Mucosa of rectum (tissue), 2 donors: Measurements from ENCODE around the gene ZC3H15.
"Not testable (repeated sequence)": the region's sequence is repeated elsewhere in the genome, so short reads cannot be mapped to it uniquely, and the experiment has no call there.

Experiments
- H3K27ac ChIP-seq, 2 donors: one replicate each; pipeline ENCODE4 v1.7.0; 2013; ENCODE audit warnings: inconsistent platforms in 2 of 2, low read depth in 2 of 2, low read length in 2 of 2
- H3K27me3 ChIP-seq, 2 donors: one replicate each; pipeline ENCODE4 v1.7.0; 2013; ENCODE audit warnings: low read length in 2 of 2; ENCODE audit not compliant: control insufficient read depth in 2 of 2, insufficient read depth in 2 of 2
- H3K36me3 ChIP-seq, 2 donors: one replicate each; pipeline ENCODE4 v1.7.0; 2013; ENCODE audit warnings: low read length in 2 of 2; ENCODE audit not compliant: control insufficient read depth in 2 of 2, insufficient read depth in 2 of 2
- H3K4me1 ChIP-seq, 2 donors: one replicate each; pipeline ENCODE4 v1.7.0; 2013; ENCODE audit warnings: low read length in 2 of 2, mild to moderate bottlenecking in 1 of 2; ENCODE audit not compliant: control insufficient read depth in 2 of 2, insufficient read depth in 2 of 2
- H3K4me3 ChIP-seq, 2 donors: one replicate each; pipeline ENCODE4 v1.7.0; 2013; ENCODE audit warnings: low read length in 2 of 2
- H3K9ac ChIP-seq, 2 donors: one replicate each; pipeline ENCODE4 v1.7.0; 2013; ENCODE audit warnings: low read length in 2 of 2, low read depth in 1 of 2, mild to moderate bottlenecking in 1 of 2
- H3K9me3 ChIP-seq, 2 donors: one replicate each; pipeline ENCODE4 v1.7.0; 2013; ENCODE audit warnings: low read length in 2 of 2; ENCODE audit not compliant: control insufficient read depth in 2 of 2
- donor health status: healthy.
- donor health status: Normal muscosa, but diverticular disease.

ZC3H15 gene

DNA sequence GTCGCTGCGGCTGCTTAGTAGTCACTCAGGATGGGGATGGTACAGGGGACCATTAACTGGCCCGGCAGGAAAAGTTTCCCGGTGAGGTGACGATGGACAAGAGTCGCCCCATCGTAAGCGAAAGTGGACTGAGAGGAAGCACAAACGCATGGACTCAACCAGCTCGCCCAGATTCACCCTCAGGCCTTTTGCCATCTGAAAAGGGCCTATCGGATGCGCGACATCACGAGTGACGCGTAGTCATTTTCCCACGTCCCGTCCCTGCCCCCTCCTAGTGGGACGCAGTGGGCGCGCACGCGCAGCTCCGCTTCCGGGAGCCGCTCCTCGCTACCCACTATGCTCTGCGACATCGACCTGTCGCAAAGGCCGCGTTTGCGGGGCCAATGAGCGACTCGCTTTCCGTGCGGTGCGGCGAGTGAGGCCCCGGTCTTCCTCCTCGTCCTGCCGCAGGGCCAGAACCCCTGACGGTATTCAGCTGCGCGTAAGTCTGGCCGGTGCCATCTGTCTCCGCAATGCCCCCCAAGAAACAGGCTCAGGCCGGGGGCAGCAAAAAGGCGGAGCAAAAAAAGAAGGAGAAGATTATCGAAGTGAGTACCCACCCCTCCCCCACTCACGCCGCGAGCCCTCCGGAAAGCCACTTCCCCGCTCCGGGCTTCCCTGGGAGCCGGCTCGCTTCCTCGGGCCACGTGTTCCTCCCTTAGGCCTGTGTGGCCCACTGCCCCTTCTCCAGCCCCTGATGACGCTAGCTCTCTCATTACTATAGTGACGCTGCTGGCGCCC is at the start of gene ZC3H15:
ZC3H15 (plus strand) TSS at position 390 of the 780 bp plus-strand sequence; CDS start at position 513, 123 bp downstream.
- no peaks in the 10 kb centered on the region for H3K36me3 ChIP-seq
- no peaks in the 10 kb centered on the region for H3K27me3 ChIP-seq
- peak within 1 kb of the TSS; percentile 89 to 96 for H3K27ac ChIP-seq
- H3K4me3 ChIP-seq: peak within 1 kb of the TSS; percentile 88 to 97
- peak within 1 kb of the TSS; percentile 92 to 93 for H3K9ac ChIP-seq
- H3K4me1 ChIP-seq: peaks cover 22 to 23% of the 10 kb centered on the region in 2 donors
- H3K9me3 ChIP-seq: no peaks in the 10 kb centered on the region

DNA sequence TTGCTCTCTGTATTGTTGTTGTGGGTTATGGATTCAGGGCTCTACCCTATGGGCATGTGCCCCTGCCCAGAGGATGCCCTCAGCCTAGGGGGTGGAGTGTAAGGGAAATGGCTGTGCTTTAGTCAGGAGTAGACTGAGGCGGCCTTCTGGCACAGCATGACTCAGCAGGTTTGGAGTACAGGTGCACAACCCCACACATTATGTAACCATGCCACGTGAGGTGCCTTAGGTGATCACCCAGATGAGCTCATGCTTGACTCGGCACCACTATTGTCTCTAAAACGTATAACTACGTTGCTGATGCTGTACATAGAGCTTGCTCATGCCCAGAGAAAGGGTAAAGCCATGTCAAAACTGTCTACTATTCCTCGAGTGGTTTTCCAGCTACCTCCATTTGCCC is 48.3 kb upstream of the ZC3H15 start:
- Histone ChIP-seq H3K27ac (no peak overlapping the region), H3K9me3 (no peaks in the 10 kb centered on the region), H3K4me3 (no peak overlapping the region), H3K9ac (no peak overlapping the region), H3K36me3 (peaks cover 6 to 9% of the 10 kb centered on the region in 2 donors), H3K27me3 (no peaks in the 10 kb centered on the region), H3K4me1 (no peaks in the 10 kb centered on the region)

DNA sequence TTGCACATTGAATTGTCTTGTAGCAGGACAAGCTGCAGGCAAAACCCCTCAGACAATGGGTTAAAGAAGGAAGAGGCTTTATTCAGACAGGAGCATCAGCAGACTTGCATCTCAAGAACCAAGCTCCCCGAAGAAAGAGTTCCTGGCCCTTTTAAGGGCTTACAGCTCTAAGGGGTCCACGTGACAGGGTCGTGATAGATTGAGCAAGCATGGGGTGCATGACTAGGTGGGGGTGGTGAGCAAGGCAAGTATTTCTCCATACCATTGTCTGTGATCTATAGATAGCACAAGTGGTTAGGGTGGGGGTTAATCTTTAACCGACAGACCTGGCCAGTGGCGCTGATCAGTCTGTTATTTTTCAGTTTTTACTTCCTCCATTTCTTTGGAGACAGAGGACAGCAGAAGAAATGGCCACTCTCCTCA is 46.4 kb upstream of the ZC3H15 start:
- not testable (repeated sequence) for H3K27ac ChIP-seq, H3K4me1 ChIP-seq, H3K4me3 ChIP-seq, H3K9me3 ChIP-seq, H3K27me3 ChIP-seq, H3K36me3 ChIP-seq, H3K9ac ChIP-seq

DNA sequence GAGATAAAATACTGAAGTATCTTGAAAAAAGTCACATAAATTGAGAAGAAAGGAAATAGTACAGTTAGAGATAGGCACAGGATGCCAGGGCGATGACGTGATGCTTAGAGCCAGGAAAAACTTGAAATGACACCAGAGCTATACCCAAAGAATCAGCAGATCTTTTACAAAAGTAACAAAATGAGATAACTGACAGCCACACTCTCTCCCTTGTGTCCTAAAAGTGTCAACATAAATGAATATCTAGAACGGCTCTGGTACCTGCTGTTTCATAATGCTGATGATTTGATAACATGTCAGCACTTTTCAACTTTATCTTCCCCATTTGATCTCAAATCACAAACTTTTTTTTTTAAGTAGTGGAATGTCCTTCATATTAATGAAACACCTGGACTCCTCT is 45.6 kb upstream of the ZC3H15 start:
- Histone ChIP-seq H3K27ac (no peak overlapping the region), H3K36me3 (peaks cover 6 to 8% of the 10 kb centered on the region in 2 donors), H3K4me1 (peaks cover 0 to 2% of the 10 kb centered on the region in 2 donors), H3K27me3 (no peaks in the 10 kb centered on the region), H3K4me3 (no peak overlapping the region), H3K9me3 (no peaks in the 10 kb centered on the region), H3K9ac (no peak overlapping the region)

DNA sequence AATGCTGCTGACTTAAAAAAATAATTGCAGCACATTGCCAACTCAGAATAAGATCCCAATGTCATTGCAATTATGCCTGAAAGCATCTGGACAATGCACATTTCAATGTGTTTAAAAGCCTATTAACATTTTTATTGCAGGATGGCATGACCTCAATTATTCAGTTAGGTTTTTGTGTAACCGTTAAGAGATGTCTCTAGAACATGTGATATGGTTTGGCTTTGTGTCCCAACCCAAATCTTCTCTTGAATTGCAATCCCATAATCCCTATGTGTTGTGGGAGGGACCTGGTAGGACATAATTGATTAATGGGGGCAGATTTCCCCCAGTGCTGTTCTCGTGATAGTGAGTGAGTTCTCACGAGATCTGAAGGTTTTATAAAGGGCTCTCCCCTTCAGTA is 43.2 kb upstream of the ZC3H15 start:
- Histone ChIP-seq H3K4me1 (peaks cover 0 to 2% of the 10 kb centered on the region in 2 donors), H3K9me3 (no peaks in the 10 kb centered on the region), H3K36me3 (peaks cover 0 to under 1% of the 10 kb centered on the region in 2 donors), H3K27me3 (no peaks in the 10 kb centered on the region), H3K27ac (no peak overlapping the region), H3K9ac (no peak overlapping the region), H3K4me3 (no peak overlapping the region)

DNA sequence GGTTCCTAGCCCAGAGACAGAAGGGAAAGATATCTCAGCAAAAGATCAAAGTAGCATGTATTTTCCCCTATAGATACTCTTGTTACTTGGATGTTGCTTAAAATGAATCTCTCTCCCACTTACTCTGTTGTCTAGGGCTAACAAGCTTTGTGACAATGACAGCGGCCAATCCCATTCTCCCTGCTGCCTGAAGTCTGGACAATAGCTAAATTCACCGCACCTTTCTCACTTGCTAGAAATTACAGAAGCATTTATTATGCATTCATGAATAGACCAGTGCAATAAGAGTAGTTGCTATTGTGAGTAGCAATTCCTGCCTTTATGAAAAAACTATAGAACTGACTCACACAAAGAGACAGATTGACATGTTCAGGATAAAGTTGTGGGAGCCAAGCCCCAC is 42.2 kb upstream of the ZC3H15 start:
- H3K9ac ChIP-seq: no peak overlapping the region
- H3K4me1 ChIP-seq: peaks cover 0 to 2% of the 10 kb centered on the region in 2 donors
- no peak overlapping the region for H3K27ac ChIP-seq
- H3K4me3 ChIP-seq: no peak overlapping the region
- no peaks in the 10 kb centered on the region for H3K36me3 ChIP-seq
- no peaks in the 10 kb centered on the region for H3K9me3 ChIP-seq
- no peaks in the 10 kb centered on the region for H3K27me3 ChIP-seq

DNA sequence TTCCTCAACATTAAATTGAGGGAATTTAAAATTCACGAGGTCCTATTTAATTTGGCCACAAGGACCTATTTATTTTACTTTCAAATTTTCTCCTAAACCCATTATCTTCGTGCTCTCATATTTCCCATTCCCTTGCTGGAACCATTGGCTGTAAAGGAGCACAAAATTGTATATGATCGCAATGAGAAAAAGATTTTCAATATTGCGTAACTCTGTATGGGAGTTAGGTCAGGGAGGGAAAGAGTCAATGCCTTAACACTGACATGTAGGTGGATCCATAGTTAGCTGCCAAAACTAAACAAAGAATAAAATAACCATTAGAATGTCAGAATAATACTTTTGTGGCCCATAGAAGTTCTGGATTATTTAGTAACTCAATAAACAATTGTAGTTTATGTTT is 40.6 kb upstream of the ZC3H15 start:
- Histone ChIP-seq H3K27me3 (no peaks in the 10 kb centered on the region), H3K9ac (no peak overlapping the region), H3K36me3 (no peaks in the 10 kb centered on the region), H3K27ac (no peak overlapping the region), H3K4me3 (no peak overlapping the region), H3K9me3 (no peaks in the 10 kb centered on the region), H3K4me1 (peaks cover 0 to 2% of the 10 kb centered on the region in 2 donors)

DNA sequence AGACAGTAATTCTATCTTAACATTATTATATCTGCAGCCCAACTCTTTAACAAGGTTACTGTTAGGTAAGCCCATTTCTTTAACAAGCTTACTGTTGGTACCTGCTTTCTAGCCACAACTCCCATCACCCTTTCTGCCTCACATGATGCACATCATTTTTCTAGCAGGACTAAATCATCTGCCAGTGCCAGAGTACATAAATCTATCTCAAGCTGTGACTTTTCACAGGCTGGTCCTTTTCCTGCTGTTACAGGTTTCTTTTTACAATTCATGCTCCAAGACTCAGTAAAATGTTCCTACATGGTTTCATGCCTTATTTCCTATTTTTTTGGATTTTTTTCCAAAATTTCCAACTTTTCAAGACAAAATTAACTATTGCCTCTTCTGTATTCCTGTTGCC is 30.4 kb upstream of the ZC3H15 start:
- H3K27me3 ChIP-seq: no peaks in the 10 kb centered on the region
- H3K4me1 ChIP-seq: no peaks in the 10 kb centered on the region

DNA sequence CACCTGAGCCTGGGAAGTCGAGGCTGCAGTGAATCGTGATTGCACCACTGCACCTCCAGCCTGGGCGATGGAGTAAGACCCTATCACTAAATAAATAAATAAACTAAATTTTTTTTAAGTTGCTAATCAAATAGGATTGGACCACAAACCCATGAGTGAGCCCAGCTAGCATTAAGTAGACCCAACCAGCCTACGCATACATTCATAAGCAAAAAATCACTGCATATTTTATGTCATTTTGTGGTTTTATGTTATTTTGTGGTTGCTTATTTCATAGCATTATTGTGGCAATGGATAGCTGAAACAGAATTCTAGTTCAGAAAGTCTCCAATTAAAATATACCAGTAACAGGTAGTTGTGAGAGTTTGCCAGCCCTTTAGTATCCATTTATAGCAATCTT is 29.1 kb upstream of the ZC3H15 start:
- Histone ChIP-seq H3K4me3 (no peak overlapping the region), H3K9ac (no peak overlapping the region), H3K27me3 (no peaks in the 10 kb centered on the region), H3K9me3 (no peaks in the 10 kb centered on the region), H3K27ac (no peak overlapping the region), H3K4me1 (no peaks in the 10 kb centered on the region), H3K36me3 (peaks cover 0 to 5% of the 10 kb centered on the region in 2 donors)

More for the DNA sequence above, 30.4 kb upstream of the ZC3H15 start:
- Histone ChIP-seq H3K36me3 (peaks cover 0 to 5% of the 10 kb centered on the region in 2 donors), H3K27ac (no peak overlapping the region), H3K9me3 (no peaks in the 10 kb centered on the region), H3K9ac (no peak overlapping the region), H3K4me3 (no peak overlapping the region)

DNA sequence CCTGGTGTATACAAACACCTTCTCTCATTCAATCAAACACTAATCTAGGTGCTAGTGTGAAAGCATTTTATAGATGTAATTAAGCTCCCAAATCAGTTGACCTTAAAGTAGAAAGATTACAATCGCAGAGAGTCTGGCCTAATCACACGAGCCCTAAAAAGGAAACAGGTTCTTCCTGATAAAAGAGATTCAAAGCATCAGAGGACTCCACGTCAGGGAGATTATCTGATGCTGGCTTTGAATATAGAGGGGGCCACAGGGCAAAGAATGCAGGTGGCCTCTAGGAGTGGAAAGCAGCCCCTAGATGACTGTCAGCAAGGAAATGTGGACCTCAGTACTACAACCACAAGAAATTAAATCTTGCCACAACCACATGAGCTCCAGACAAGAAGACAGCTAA is 28.2 kb upstream of the ZC3H15 start:
- peaks cover 0 to 5% of the 10 kb centered on the region in 2 donors for H3K36me3 ChIP-seq
- H3K9ac ChIP-seq: no peak overlapping the region
- H3K4me3 ChIP-seq: no peak overlapping the region
- H3K27me3 ChIP-seq: no peaks in the 10 kb centered on the region
- H3K27ac ChIP-seq: no peak overlapping the region
- no peaks in the 10 kb centered on the region for H3K9me3 ChIP-seq
- no peaks in the 10 kb centered on the region for H3K4me1 ChIP-seq
